ENCODE results near the gene CACNA2D2.

The CACNA2D2 gene

GRCh38 chr3:50545781-50546180, 42.3 kb upstream of the CACNA2D2 start:
- Histone ChIP-seq H3K9me2 (replicated peaks; ENCODE audit: low read depth, low read length) (no peaks in the 10 kb centered on the region), H3K27me3 (ENCODE audit: insufficient read depth, low read length, poor library complexity, severe bottlenecking) (no peaks in the 10 kb centered on the region), H3K36me3 (ENCODE audit: insufficient read depth, low read length) (no peaks in the 10 kb centered on the region), H3K4me2 (ENCODE audit: low read depth, low read length, poor library complexity, severe bottlenecking) (no peak overlapping the region), H3F3A (ENCODE audit: low read depth) (no peaks in the 10 kb centered on the region), H3K4me3 (ENCODE audit: low read length, poor library complexity, severe bottlenecking) (no peak overlapping the region), H2AFZ (ENCODE audit: low read length) (no peak overlapping the region), H3K9me3 (ENCODE audit: insufficient read depth, low read depth, low read length) (no peaks in the 10 kb centered on the region), H3K9ac (ENCODE audit: low read depth, low read length, poor library complexity, severe bottlenecking) (no peak overlapping the region), H3K4me1 (ENCODE audit: insufficient read depth, low read length, poor library complexity, severe bottlenecking) (no peaks in the 10 kb centered on the region), H3K79me2 (ENCODE audit: insufficient read depth, low read length) (no peaks in the 10 kb centered on the region), H4K20me1 (ENCODE audit: insufficient read depth, low read length, poor library complexity, severe bottlenecking) (no peaks in the 10 kb centered on the region)
- TF ChIP-seq EZH2phosphoT487 (IDR thresholded peaks at IDR 0.05; ENCODE audit: borderline replicate concordance) (no peak), CTCF (conservative IDR thresholded peaks at IDR 0.05; ENCODE audit: low read length) (no peak)

- Histone ChIP-seq H3K27me3 (ENCODE audit: insufficient read depth, low read length, poor library complexity, severe bottlenecking) (no peaks in the 10 kb centered on the region), H3K4me1 (ENCODE audit: insufficient read depth, low read length, poor library complexity, severe bottlenecking) (no peaks in the 10 kb centered on the region), H3K9me3 (ENCODE audit: insufficient read depth, low read depth, low read length) (no peaks in the 10 kb centered on the region), H3K79me2 (ENCODE audit: insufficient read depth, low read length) (no peaks in the 10 kb centered on the region), H3K9ac (ENCODE audit: low read depth, low read length, poor library complexity, severe bottlenecking) (no peak overlapping the region), H2AFZ (ENCODE audit: low read length) (no peak overlapping the region), H3K9me2 (replicated peaks; ENCODE audit: low read depth, low read length) (no peaks in the 10 kb centered on the region), H3F3A (ENCODE audit: low read depth) (no peaks in the 10 kb centered on the region), H3K4me3 (ENCODE audit: low read length, poor library complexity, severe bottlenecking) (no peak overlapping the region), H3K36me3 (ENCODE audit: insufficient read depth, low read length) (no peaks in the 10 kb centered on the region), H3K4me2 (ENCODE audit: low read depth, low read length, poor library complexity, severe bottlenecking) (no peak overlapping the region), H4K20me1 (ENCODE audit: insufficient read depth, low read length, poor library complexity, severe bottlenecking) (no peaks in the 10 kb centered on the region)
- TF ChIP-seq CTCF (conservative IDR thresholded peaks at IDR 0.05; ENCODE audit: low read length) (peak; percentile 95), EZH2phosphoT487 (IDR thresholded peaks at IDR 0.05; ENCODE audit: borderline replicate concordance) (no peak)
Observed at GRCh38 chr3:50542177-50543034, 39.0 kb upstream of the CACNA2D2 start.

- Histone ChIP-seq H3K4me1 (ENCODE audit: insufficient read depth, low read length, poor library complexity, severe bottlenecking) (no peaks in the 10 kb centered on the region), H3K9me2 (replicated peaks; ENCODE audit: low read depth, low read length) (no peaks in the 10 kb centered on the region), H3K9ac (ENCODE audit: low read depth, low read length, poor library complexity, severe bottlenecking) (no peak overlapping the region), H4K20me1 (ENCODE audit: insufficient read depth, low read length, poor library complexity, severe bottlenecking) (no peaks in the 10 kb centered on the region), H3K4me3 (ENCODE audit: low read length, poor library complexity, severe bottlenecking) (no peak overlapping the region), H3F3A (ENCODE audit: low read depth) (no peaks in the 10 kb centered on the region), H3K27me3 (ENCODE audit: insufficient read depth, low read length, poor library complexity, severe bottlenecking) (no peaks in the 10 kb centered on the region), H2AFZ (ENCODE audit: low read length) (no peak overlapping the region), H3K4me2 (ENCODE audit: low read depth, low read length, poor library complexity, severe bottlenecking) (no peak overlapping the region), H3K9me3 (ENCODE audit: insufficient read depth, low read depth, low read length) (no peaks in the 10 kb centered on the region), H3K36me3 (ENCODE audit: insufficient read depth, low read length) (no peaks in the 10 kb centered on the region), H3K79me2 (ENCODE audit: insufficient read depth, low read length) (no peaks in the 10 kb centered on the region)
- TF ChIP-seq EZH2phosphoT487 (IDR thresholded peaks at IDR 0.05; ENCODE audit: borderline replicate concordance): no peak
- no peak for TF ChIP-seq CTCF (conservative IDR thresholded peaks at IDR 0.05; ENCODE audit: low read length)
Observed at GRCh38 chr3:50539356-50540286, 36.2 kb upstream of the CACNA2D2 start.
